HG02642 (cell line): ENCODE data around the gene HDGFL2.

Experiments
- ATAC-seq: cut with Tn5 transposase; IDR thresholded peaks from one replicate; pipeline ENCODE4 v1.9.1; 2021; ENCODE audit warnings: mild to moderate bottlenecking; ENCODE audit not compliant: unreplicated experiment, poor library complexity

Gene HDGFL2

GRCh38 chr19:4472174-4472974 lies at the start of gene HDGFL2:
HDGFL2 (plus strand) TSS chr19:4472297; CDS start chr19:4472351, 54 bp downstream.
- peak; percentile 4 for ATAC-seq

GRCh38 chr19:4423416-4424126 lies 48.5 kb upstream of the HDGFL2 start:
- ATAC-seq, result no peak

GRCh38 chr19:4425537-4425936 lies 46.6 kb upstream of the HDGFL2 start:
- no peak for ATAC-seq

DNA sequence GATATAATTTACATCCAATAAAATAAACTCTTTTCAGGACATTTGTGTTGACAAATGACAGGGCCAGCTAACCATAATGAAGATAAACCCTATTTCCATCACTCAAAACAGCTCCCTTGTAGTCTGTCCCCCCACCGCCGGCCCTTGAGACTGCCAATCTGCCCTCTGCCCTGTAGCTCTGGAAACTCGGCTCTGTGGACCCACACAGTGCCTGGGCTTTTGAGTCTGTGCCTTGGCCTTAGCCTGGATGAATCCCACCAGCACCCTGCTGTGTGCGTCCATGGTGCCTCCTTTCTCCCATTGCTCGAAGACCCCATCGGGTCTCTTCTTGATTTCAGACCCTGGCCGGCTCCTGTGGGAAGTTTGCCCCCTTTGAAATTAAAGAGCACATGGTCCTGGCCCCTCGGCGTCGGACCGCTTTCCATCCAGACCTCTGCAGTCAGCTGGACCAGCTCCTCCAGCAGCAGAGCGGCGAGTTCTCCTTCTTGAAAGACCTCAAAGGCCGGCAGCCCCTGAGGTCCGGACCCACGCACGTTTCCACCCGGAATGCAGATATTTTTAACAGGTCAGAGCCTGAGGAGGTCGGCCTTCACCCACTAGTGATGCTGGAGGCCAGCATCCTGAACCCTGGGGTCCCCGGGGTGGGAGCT lies 43.6 kb upstream of the HDGFL2 start:
- ATAC-seq, result no peak

DNA sequence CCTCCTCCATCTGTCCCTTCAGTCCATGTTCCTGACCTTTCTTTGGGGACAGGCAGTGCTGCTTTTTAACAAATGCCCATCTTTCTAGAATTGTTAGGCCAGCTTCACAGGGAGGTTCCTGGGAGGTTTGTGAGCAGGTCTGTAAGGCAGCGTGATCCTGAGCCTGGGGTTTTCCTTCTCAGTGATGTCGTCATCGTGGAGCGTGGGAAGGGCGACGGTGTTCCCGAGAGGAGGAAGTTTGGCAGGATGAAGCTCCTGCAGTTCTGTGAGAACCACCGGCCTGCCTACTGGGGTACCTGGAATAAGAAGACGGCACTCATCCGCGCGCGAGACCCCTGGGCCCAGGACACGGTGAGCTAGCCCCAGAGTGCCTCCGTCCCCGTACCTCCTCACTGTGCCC lies 42.8 kb upstream of the HDGFL2 start:
- ATAC-seq, result no peak

DNA sequence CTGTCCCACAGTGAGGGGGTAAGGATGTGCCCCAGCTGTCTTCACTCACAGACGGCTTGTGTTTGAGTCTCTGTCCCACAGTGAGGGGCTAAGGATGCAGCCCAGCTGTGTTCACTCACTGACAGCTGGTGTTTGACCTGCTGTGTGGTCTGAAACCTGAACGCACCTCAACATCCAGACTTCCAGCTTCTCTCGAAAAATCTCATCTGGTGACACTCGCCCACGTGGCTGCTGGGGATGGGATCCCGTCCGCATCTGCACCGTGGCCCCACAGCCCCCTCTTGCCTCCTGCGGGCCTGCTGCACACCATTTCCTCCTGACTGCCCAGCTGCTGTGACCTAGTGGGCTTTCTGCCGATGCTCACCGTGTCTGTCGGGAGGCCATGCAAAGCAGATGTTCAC lies 42.3 kb upstream of the HDGFL2 start:
- ATAC-seq, result no peak

DNA sequence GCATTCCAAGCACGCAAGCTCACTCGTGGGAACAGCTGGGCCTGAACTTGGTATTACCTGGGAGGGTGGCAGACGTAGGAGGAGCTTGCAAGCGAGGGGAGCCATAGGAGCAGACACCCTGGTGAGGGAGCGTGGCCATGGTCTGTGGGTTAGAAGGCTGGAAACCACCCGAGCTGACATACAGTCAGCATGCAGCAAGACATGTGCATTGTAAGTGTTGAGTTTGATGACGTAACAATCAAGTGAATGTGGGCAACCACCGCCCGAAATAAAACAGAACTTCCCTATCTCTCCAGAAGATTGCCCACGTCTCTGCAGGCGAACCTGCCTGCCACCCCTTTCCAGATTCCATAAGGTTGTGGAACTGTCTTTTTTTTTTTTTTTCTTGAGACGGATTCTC lies 41.3 kb upstream of the HDGFL2 start:
- no peak for ATAC-seq

DNA sequence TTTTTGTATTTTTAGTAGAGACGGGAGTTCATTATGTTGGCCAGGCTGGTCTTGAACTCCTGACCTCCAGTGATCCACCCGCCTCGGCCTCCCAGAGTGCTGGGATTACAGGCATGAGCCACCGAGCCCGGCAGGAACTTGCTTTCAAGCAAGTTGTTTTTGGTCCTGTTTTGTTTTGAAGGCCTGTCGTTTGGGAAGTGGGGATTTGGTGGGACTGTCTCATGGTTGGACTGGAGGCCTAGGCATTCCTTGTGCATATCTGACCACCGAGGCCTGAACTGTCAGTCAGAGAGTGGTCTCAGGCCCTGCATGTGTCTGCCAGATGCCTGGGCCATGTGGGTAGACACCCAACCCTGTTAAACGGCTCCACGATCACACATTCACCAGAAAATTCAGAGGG lies 40.8 kb upstream of the HDGFL2 start:
- no peak for ATAC-seq

GRCh38 chr19:4431808-4432674 lies 40.1 kb upstream of the HDGFL2 start:
- peak; percentile 51 for ATAC-seq

DNA sequence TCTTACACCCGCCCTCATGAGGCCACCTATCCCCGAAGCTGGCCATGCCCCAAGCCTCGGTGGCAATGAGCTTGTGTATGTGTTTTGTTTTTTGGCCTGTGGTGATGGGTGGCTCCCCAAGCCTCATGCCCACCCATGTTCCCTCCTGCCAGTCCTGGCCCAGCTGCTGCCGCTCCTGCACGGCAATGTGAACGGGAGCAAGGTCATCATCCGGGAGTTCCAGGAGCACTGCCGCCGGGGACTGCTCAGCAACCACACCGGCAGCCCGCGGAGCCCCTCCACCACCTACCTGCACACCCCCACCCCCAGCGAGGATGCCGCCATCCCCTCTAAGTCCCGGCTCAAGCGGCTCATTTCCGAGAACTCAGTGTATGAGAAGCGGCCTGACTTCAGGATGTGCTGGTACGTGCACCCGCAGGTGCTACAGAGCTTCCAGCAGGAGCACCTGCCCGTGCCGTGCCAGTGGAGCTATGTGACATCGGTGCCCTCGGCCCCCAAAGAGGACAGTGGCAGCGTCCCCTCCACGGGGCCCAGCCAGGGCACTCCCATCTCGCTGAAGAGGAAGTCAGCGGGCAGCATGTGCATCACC lies 39.1 kb upstream of the HDGFL2 start:
- ATAC-seq, result no peak

DNA sequence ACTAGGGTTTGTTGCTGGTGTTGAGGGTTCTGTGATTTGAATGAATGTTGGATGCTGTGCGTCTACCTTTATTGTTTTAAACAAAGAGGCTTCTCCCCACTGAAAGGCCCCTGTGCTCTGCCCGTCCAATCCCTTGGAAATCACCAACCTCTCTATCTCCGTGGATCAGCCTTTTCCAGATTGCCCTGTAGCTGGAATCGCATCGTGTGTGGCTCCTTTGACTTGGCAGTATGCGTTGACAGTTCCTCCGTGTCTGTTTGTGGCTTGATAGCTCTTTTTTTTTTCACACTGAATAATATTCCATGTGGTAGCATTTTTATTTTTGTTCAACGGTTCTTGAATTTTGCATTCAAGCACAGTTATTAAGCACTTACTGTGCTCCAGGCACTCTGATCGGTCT lies 37.7 kb upstream of the HDGFL2 start:
- no peak for ATAC-seq

GRCh38 chr19:4436231-4436630 lies 35.9 kb upstream of the HDGFL2 start:
- no peak for ATAC-seq

DNA sequence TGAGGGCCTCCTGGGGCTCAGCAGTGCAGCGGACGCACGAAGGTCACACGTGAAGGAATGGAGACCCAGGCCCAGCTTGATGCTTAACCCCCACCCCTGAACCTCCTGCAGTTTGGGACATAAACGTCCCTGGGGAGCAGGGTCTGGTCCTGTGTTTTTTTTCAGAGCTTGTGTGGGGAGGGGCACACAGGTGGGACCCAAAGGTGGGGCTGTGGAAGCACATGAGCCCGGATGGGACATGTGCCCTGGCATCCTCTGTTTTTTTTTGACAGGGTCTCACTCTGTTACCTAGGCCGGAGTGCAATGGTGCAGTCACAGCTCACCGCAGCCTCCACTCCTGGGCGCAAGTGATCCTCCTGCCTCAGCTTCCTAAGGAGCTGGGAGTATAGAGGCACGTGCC lies 35.0 kb upstream of the HDGFL2 start:
- ATAC-seq, result no peak

DNA sequence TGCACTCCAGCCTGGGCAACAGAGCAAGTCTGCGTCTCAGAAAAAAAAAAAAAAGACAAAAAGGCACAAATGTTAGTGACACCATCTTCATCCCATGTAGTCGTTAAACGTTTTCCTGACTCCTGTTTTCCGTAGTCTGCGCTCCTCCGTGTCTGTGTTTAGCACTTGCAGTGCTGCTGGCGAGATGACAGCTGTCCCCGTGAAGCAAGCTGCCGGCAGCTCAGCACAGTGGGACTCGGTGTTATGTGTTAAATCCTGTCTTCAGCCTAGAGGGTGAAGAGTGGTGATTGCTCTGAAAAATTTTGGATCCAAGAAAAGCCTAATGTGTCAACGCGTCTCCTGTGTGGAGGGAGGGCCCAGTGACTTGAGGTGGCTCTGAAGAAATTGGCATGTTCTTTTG lies 32.9 kb upstream of the HDGFL2 start:
- ATAC-seq, result no peak

DNA sequence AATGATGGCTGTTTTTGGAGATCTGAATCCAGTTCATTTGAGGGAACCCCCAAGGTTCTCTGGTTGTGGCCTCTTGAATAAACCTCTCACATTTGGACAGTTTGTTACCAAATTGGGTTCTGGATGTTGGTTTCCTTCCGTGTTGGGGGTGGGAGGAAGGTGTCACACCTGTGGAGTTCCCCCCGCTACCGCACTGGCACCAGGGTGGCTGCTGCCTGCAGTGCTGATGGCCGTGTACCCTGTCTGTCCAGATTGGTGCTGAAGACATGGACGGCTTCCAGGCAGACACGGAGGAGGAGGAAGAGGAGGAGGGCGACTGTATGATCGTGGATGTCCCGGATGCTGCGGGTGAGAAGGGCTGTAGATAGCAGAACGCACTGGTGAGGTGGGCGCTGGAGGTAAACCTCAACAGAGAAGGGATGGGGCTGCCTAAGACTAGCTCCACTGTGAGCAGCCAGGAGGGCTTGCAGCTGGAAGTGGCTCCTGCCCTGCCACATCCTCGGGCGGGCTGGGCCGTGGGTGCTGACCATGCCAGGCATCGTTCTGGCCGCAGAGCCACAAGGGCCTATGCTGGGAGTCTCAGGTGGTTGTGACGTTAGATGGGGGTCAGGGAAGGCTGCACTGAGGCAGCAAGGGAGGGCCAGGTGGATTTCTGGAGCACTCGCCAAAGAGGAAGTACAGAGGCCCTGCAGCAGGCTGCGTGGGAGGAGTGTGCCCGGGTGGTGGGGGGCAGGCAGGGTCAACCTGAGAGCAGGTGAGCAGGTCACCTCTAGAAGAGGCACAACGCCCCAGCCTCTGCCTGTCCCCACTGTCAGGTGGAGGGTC lies 29.9 kb upstream of the HDGFL2 start:
- no peak for ATAC-seq

DNA sequence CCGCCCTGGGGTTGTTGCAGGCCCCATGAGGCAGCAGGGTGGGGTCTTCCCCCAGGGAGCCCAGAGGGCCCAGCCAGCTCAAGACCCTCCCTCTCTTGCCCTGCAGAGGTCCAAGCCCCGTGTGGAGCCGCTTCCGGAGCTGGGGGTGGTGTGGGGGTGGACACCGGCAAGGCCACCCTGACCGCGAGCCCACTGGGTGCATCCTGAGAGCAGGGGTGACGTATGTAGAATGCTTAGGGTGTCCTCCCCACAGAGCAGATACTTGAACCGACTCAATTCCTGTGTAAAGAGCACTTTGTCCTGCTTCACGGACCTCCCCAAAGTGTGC lies 29.3 kb upstream of the HDGFL2 start:
- no peak for ATAC-seq

GRCh38 chr19:4443188-4443587 lies 28.9 kb upstream of the HDGFL2 start:
- ATAC-seq, result no peak

- ATAC-seq, result no peak
Observed at GRCh38 chr19:4443966-4444764, 27.9 kb upstream of the HDGFL2 start.
